Activated T-cell treated with anti-CD3 and anti-CD28 coated beads for 48 hours (primary cell): Measurements from ENCODE around the gene YPEL1.
"Not testable (repeated sequence)": the region's sequence is repeated elsewhere in the genome, so short reads cannot be mapped to it uniquely, and the experiment has no call there.

Experiments
- DNase-seq: peaks from one replicate; pipeline ENCODE4 v3.0.0-alpha.2; 2020; ENCODE audit warnings: low read depth

YPEL1 gene

DNA sequence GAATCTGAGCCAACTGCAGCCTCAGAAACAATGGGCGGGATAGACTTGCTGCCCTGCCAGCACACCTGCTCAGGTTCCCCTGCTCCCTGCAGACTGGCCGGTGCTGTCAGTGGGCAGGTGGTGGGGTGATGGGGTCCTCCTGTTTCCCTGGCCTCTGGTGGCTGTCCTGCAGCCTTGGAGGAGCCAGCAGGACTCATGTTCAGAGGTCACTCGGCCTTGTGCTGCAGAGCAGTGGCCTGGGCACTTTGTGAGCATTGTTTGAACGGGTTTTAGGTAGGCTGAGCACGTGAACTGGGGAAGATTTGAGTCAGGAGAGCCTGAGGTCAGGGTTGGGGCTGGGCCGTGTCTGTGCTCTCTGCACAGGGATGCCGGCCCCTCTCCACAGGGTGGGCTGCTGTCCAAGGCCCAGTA lies 52.2 kb downstream of the YPEL1 start:
- no peak for DNase-seq

- no peak for DNase-seq
Measured at GRCh38 chr22:21682385-21683175, 53.0 kb downstream of the YPEL1 start.

DNA sequence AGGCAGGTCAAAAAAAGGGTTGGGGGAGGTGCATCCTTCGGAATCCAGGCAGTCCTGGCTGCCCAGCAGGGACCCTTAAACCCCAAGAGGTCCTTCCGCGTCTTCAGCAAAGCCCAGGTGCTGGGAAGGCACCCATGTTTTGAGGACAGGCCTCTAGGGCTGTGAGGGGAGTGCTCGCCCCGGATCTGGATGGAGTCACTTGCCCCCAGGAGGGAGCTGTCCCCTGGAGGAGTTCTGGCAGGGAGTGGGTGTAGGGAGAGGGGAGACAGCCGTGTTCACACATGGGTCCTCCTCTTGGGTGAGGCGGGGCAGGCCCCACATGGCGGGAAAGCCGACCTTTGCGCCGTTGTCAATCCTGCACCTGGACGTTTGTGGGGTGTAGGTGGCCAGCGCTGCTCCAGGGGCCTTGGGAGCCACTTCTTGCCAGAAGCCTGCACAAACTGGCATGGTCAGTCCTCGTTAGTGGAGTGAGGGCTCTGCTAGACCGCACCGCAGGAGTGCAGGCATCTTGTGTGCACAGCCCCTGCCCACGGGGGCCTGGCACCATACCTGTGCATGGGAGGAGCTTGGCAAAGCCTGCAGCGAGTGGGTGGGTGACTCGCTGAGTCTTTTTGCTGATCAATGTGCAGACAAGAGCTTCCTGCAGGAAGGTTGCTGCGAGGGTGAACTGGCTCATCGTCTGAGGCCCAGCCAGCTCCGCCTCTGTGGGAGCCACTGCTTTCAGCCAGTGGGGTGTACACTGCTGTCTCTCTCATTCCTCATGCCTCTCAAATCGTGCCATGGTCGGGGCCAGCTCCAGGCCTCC lies 53.8 kb downstream of the YPEL1 start:
- DNase-seq: no peak

GRCh38 chr22:21680830-21681565 lies 54.6 kb downstream of the YPEL1 start:
- no peak for DNase-seq

DNA sequence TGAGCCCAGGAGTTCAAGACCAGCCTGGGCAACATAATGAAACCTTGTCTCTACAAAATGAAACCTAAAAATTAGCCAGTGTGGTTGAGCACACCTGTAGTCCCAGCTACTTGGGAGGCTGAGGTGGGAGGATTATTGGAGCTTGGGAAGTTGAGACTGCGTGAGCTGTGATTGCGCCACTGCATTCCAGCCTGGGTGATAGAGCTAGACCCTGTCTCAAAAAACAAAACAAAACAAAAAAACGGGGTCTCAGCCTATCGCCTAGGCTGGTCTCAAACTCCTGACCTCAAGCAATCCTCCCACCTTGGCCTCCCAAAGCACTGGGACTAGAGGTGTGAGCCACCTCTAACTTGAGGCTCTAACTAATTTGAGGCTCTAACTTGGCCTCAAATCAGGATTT lies 56.2 kb downstream of the YPEL1 start:
- DNase-seq: no peak

GRCh38 chr22:21678842-21679241 lies 56.8 kb downstream of the YPEL1 start:
- not testable (repeated sequence) for DNase-seq

DNA sequence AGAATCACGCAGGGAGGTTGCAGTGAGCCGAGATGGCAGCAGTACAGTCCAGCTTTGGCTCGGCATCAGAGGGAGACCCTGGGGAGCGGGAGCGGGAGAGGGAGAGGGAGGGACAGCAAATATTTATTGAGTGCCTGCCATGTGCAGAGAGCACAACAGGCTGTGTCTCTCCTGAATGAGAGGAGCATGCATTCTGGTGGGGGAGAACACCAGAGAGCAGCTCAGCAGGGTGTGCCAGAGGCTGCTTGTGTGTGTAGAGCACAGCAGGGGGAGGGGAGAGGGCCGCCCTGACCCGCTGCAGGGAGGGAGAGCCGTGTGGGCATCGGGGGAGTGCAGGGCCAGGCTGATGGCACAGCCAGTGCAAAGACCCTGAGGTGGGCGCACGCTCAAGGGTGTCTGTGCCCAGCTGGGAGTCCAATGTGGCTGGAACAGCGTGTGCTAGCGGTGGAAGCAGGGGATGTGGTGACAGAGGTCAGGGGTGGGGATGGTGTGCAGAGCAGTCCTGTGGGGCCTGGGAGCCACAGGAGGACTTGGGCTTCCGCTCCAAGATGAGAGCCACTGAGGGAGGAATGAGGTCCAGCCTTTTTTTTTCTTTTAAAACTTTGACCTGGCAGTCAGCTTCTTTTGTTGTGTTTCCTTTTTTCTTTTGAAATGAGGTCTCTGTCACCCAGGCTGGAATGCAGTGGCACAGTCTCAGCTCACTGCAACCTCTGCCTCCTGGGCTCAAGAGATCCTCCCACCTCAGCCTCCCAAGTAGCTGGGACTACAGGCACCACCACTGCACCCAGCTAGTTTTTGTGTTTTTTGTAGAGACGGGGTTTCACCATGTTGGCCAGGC lies 57.8 kb downstream of the YPEL1 start:
- DNase-seq: no peak

DNA sequence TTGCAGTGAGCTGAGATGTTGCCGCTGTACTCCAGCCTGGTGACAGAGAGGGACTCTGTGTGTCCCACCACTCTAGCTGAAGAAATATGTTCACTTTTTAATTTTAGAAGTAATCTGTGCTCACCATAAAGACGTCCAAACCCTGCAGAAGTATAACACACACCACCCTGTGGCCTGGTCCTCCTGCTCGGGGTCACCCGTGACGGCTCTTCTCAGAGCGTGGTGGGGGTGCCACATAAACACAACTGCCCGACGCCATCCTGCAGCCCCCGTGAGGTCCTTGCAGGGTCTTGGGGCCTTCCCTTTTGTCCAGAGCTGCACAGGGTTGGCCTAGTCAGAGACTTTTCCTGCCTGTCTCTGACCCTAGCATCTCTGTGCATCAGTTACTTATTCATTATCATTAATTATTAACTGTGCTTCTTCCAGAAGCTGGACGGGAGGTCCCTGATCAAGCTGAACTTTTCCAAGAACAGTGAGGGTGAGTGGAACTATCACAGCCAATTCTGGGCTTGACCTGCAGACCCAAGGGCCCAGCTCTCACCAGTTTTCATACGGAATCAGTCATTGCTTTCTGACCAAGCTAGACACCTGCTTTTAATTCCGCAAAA lies 60.9 kb downstream of the YPEL1 start:
- no peak for DNase-seq

DNA sequence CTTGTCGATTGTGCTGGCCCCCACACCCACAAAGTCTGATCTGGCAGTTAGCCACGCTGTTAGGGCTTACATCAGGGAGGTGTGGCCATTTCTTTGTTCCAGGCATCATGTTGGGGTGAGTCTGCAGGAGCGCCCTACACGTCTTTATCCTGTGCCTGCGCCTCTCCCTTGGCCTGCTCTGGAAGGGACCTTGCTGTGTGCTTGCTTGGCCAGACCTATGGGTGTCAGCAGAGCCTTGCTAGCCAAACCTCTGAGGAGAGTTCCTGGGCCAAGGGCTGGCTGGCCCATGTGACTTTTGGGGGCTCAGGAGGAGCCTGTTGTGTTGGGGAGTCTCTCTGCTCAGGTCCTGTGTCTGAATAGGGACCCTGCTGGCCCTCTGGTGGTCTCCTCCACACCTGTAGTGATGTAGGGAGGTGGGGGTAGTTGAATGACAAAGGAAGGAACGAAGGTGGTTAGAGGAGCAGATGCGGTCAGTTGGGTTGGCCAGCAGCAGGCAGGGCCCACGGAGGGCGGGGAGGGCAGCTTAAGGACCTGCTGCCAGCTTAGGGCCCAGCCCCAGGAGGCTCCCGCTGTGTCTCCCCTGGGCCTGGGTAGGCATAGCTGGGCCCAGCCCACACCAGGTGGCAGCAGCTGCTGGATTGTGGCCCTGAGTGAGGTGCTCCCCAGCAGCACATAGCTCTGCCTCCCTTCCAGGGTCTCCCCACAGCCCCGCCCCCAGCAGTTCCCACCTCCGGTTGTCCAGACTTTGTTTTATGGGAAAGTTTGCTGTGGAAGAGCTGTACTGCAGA lies 61.9 kb downstream of the YPEL1 start:
- no peak for DNase-seq

- DNase-seq: no peak
Measured at GRCh38 chr22:21672107-21672629, 63.4 kb downstream of the YPEL1 start.

DNA sequence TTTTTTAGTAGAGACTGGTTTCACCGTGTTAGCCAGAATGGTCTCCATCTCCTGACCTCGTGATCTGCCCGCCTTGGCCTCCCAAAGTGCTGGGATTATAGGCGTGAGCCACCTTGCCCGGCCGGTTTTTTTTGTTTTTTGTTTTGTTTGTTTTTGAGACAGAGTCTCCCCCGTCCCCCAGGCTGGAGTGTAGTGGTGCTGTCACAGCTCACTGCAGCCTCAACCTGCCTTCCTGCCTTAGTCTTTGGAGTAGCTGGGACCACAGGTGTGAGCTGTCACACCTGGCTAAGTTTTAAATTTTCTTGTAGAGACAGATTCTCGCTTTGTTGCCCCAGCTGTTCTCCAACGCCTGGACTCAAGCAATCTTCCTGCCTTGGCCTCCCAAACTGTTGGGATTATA lies 66.6 kb downstream of the YPEL1 start:
- DNase-seq: no peak

DNA sequence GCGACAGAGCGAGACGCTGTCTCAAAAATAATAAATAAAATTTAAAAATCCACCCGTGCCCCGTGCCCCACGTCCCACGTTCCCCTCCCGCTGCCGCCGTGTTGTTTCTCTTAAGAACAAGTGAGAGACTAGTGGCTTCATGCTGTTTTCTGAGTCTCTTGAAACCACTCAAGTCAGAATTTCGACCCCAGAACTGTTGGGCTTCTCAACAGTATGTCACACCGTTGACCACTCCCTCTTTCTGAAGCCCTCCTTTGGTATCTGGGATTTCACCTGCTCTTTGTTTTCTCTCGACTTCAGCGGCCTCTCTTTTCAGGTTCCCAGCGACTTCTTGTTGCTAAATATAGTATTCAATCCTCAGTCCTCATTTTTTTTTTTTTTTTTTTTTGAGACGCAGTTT lies 68.8 kb downstream of the YPEL1 start:
- DNase-seq: no peak

GRCh38 chr22:21665047-21665851 lies 70.3 kb downstream of the YPEL1 start:
- DNase-seq: no peak

- DNase-seq: no peak
Measured at GRCh38 chr22:21663738-21664137, 71.9 kb downstream of the YPEL1 start.

DNA sequence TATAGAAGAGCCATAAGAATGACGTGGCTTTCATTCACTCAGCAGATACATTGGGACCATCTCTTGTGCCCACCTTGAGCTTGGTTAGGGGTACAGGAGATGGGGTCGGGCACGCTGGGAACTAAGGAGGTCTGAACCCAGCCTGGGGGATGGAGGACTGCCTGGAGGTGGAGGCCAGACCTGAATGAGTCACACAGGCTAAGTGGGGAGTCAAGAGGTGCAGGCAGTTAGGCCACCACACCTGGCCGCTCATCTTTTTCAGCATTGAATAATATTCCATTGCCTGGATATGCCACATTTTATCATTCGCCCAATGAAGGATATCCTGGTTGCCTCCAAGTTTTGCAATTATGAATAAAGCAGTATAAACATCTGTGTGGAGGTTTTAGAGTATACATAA lies 73.6 kb downstream of the YPEL1 start:
- DNase-seq: no peak

DNA sequence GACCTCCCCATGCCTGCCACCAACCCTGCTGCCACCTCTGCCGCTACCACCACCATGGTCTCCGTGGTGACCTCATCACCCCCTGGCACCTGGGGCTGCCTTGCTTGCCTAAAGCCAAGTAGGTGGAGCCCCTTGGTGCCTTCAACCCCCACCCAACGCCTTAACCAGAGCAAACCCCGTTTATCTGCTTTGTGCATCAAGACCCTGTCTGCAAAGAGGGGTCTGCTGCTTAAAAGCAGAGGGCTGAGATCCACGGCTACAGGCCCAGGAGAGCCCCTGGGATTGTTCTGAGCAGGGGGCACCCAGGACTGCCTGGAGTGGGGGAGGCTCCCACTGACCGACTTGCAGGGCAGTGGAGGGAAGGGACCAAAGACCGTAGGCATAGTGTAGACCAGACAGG lies 74.7 kb downstream of the YPEL1 start:
- DNase-seq: no peak

GRCh38 chr22:21659864-21660525 lies 75.6 kb downstream of the YPEL1 start:
- DNase-seq: no peak

GRCh38 chr22:21657360-21658032 lies 78.1 kb downstream of the YPEL1 start:
- peak; percentile 78 for DNase-seq
